ENCODE measurements around the gene PLPP6.
A peak's percentile ranks its signal among the peaks of the same experiment; 100 is the strongest.

PLPP6 gene

DNA sequence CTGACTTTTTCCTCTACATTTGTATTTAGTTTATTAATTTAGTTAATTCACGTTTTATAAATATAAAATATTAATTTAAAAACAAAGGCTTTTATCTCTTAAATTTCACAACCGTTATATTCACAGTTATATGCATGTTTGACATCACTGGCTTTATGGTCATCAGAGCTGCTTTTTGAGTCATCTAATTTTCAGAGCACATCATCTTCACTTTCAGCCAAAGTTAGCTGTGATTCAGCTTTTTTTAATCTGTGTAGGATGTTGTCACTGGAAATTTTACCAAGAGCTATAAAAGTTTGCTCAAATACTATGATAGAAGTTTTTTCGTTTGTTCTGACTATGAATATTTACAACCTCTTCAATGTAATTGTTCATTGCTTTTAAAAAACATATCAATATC lies 29.7 kb downstream of the PLPP6 start:
- Mint-ChIP-seq H3K4me3 (no peak overlapping the region), H3K4me1 (peaks cover 10% of the 10 kb centered on the region), H3K9me3 (no peaks in the 10 kb centered on the region), H3K27ac (peak overlapping the region; percentile 24), H3K36me3 (peaks cover 26% of the 10 kb centered on the region), H3K27me3 (no peaks in the 10 kb centered on the region)
- CTCF ChIA-PET, result interaction anchor here (0.7 kb wide), 1 partner anchor 329 kb away, joined by 3 read pairs; no protein-coding TSS in a partner anchor
- DNase-seq, result no peak

DNA sequence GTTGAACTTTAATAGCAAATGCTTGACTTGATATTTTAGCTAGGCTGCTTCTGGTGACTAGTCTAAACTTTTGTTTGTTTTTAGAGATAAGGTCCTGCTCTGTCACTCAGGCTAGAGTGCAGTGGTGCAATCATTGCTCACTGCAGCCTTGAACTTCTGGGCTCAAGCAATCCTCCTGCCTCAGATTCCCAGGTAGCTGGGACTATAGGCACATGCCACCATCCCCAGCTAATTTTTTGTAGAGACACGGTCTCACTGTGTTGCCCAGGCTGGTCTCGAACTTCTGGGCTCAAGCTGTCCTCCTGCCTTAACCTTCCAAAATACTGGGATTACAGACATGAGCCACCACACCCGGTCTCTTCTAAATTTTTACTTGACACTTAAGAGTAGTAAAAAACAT lies 38.0 kb downstream of the PLPP6 start:
- no peak for DNase-seq
- no peaks in the 10 kb centered on the region for H3K27me3 Mint-ChIP-seq
- H3K4me3 Mint-ChIP-seq, result no peak overlapping the region
- peaks cover 39% of the 10 kb centered on the region for H3K36me3 Mint-ChIP-seq
- H3K27ac Mint-ChIP-seq, result no peak overlapping the region
- no peaks in the 10 kb centered on the region for H3K4me1 Mint-ChIP-seq
- CTCF ChIA-PET, result no interaction called here
- no peaks in the 10 kb centered on the region for H3K9me3 Mint-ChIP-seq

GRCh38 chr9:4700932-4701331 lies 38.8 kb downstream of the PLPP6 start:
- Mint-ChIP-seq H3K36me3 (peaks cover 42% of the 10 kb centered on the region), H3K9me3 (no peaks in the 10 kb centered on the region), H3K27ac (no peak overlapping the region), H3K4me3 (no peak overlapping the region), H3K27me3 (no peaks in the 10 kb centered on the region), H3K4me1 (no peaks in the 10 kb centered on the region)
- CTCF ChIA-PET, result interaction anchor here (0.6 kb wide), 1 partner anchor 361 kb away, joined by 6 read pairs; no protein-coding TSS in a partner anchor
- no peak for DNase-seq

GRCh38 chr9:4701526-4701925 lies 39.4 kb downstream of the PLPP6 start:
- no peak overlapping the region for H3K27ac Mint-ChIP-seq
- CTCF ChIA-PET, result interaction anchor here (0.5 to 0.6 kb wide), 2 partner anchors 361 to 474 kb away, joined by 3 to 6 read pairs; no protein-coding TSS in a partner anchor
- H3K9me3 Mint-ChIP-seq, result no peaks in the 10 kb centered on the region
- no peak overlapping the region for H3K4me3 Mint-ChIP-seq
- no peaks in the 10 kb centered on the region for H3K27me3 Mint-ChIP-seq
- H3K4me1 Mint-ChIP-seq, result no peaks in the 10 kb centered on the region
- no peak for DNase-seq
- H3K36me3 Mint-ChIP-seq, result peaks cover 44% of the 10 kb centered on the region

GRCh38 chr9:4704129-4704528 lies 42.0 kb downstream of the PLPP6 start:
- Mint-ChIP-seq H3K4me3 (no peak overlapping the region), H3K4me1 (peaks cover 5% of the 10 kb centered on the region), H3K9me3 (no peaks in the 10 kb centered on the region), H3K27me3 (no peaks in the 10 kb centered on the region), H3K36me3 (peaks cover 55% of the 10 kb centered on the region), H3K27ac (no peak overlapping the region)
- DNase-seq, result no peak
- CTCF ChIA-PET, result interaction anchor here (1.2 kb wide), 1 partner anchor 18 kb away, joined by 3 read pairs; no protein-coding TSS in a partner anchor

DNA sequence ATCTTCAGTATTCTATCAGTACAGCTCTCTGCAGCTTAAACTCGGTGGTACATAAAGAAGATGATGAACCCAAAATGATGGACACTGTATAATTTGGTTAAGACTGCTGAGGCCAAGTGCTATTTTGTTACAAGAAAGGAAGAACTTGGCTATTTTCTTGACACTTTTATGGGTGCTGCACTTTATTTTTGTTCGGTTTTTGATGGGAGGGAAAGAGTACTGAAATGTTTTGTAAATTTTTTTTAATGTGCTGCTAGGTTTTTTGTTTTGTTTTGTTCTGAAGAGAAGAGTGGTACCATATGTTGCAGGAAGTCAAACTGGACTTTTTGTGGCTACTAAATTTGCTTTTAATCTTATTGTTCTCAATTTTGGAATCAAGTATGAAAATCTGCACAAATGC lies 43.9 kb downstream of the PLPP6 start:
- Mint-ChIP-seq H3K4me1 (peaks cover 5% of the 10 kb centered on the region), H3K9me3 (no peaks in the 10 kb centered on the region), H3K27me3 (no peaks in the 10 kb centered on the region), H3K36me3 (peaks cover 59% of the 10 kb centered on the region), H3K27ac (no peak overlapping the region), H3K4me3 (no peak overlapping the region)
- CTCF ChIA-PET, result no interaction called here
- no peak for DNase-seq

DNA sequence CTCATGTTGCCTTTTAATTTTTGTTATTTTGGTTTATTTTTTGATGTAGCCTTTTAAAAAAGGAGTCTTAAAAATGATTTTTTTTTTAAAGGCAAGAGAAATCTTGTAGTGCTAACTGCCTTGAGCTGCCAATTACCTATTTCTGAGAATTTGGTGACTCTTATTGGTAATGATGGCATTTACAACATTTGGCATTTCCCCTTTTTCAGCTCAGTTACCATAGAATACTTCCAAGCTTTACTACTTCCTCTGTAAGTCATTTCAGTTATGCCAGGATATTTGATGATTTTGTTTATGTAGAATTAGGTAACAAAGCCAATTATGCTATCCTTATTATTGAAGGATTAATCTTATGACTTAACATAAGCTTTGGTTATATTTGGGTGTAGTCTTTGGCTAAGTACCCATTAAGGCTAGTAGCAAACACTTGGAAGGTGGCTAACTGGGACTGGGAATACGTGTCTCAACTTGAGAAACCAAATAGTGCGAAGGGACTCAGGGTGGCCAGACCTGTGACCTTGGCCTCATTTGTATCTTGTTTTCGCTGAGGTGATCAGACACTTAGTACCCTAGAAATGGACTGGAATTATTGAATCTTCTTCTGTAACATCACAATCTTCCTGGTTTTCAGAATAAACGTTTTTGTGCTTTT lies 45.0 kb downstream of the PLPP6 start:
- H3K4me3 Mint-ChIP-seq, result no peak overlapping the region
- peaks cover 5% of the 10 kb centered on the region for H3K4me1 Mint-ChIP-seq
- no peak for DNase-seq
- no peaks in the 10 kb centered on the region for H3K9me3 Mint-ChIP-seq
- no peaks in the 10 kb centered on the region for H3K27me3 Mint-ChIP-seq
- peaks cover 60% of the 10 kb centered on the region for H3K36me3 Mint-ChIP-seq
- CTCF ChIA-PET, result interaction anchor here (1.1 kb wide), 1 partner anchor 33 kb away, joined by 3 read pairs; no protein-coding TSS in a partner anchor
- H3K27ac Mint-ChIP-seq, result no peak overlapping the region

DNA sequence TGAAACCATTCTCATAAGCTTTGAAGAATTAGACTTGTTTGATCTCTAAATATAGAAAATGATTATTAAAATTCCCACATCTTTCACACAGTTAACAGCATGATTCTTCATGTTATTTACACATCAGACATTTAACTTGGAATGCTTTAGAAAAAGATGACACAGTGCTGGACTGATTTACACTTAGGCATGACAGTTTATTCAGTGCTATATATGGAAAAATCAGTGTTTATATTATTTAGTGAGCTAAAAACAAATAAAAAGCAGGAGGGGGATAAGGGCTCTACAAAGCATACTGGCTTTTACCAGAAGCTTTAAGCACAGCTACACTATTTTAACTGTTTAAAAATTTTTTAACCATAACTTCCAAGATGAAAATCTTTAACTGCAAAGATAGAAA lies 47.3 kb downstream of the PLPP6 start:
- CTCF ChIA-PET, result interaction anchor here (0.6 kb wide), 1 partner anchor 1769 kb away, joined by 3 read pairs; no protein-coding TSS in a partner anchor
- no peaks in the 10 kb centered on the region for H3K27me3 Mint-ChIP-seq
- H3K36me3 Mint-ChIP-seq, result peaks cover 53% of the 10 kb centered on the region
- H3K4me3 Mint-ChIP-seq, result no peak overlapping the region
- peaks cover 4% of the 10 kb centered on the region for H3K9me3 Mint-ChIP-seq
- no peak for DNase-seq
- H3K4me1 Mint-ChIP-seq, result peaks cover 5% of the 10 kb centered on the region
- no peak overlapping the region for H3K27ac Mint-ChIP-seq

GRCh38 chr9:4713849-4714248 lies 51.8 kb downstream of the PLPP6 start:
- DNase-seq, result no peak
- Mint-ChIP-seq H3K4me1 (no peaks in the 10 kb centered on the region), H3K27me3 (no peaks in the 10 kb centered on the region), H3K27ac (no peak overlapping the region), H3K9me3 (peaks cover 4% of the 10 kb centered on the region), H3K4me3 (no peak overlapping the region), H3K36me3 (peaks cover 57% of the 10 kb centered on the region)
- CTCF ChIA-PET, result no interaction called here

DNA sequence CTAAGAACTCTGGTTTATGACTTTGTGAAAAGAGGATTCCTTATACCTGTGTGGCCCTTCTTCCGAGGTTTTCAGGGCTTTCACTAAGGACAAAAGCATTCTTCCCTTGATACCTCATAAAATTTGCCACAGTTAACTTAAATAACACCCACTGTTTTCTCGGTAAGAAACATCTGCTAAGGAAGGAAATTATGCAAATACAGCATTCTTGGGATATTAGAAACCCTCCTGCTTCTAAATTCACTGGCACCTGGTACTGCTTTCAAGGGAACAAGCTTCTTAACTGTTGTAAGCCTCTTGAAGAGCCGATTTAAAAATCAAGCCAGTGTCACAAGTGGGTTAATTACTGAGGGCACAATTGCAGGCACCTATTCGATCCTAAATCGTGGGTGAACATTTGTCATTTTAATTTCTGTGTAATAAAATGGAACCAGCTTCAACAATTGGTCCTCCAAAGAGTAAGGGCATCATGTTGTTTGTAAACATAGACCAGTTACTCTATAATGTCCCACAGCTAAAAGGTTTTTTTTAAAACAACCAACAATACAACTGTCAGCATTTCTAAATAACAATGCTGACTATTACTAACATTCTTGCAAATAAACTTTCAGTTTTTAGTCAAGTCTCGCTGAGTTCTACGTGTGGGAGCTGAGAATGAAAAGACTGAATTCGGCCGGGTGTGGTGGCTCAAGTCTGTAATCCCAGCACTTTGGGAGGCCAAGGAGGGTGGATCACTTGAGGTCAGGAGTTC lies 52.3 kb downstream of the PLPP6 start:
- H3K27me3 Mint-ChIP-seq, result no peaks in the 10 kb centered on the region
- no peak overlapping the region for H3K27ac Mint-ChIP-seq
- DNase-seq, result no peak
- H3K4me1 Mint-ChIP-seq, result no peaks in the 10 kb centered on the region
- CTCF ChIA-PET, result no interaction called here
- peaks cover 4% of the 10 kb centered on the region for H3K9me3 Mint-ChIP-seq
- no peak overlapping the region for H3K4me3 Mint-ChIP-seq
- peaks cover 55% of the 10 kb centered on the region for H3K36me3 Mint-ChIP-seq
